GM18951 (cell line): ENCODE data around the gene PTPRH.
"Not testable (repeated sequence)": the region's sequence is repeated elsewhere in the genome, so short reads cannot be mapped to it uniquely, and the experiment has no call there.

ENCODE experiments used
- POLR2A ChIP-seq: IDR thresholded peaks from 4 replicates; pipeline ENCODE4 v1.6.1; 2011; ENCODE audit warnings: mild to moderate bottlenecking; ENCODE audit not compliant: insufficient read length, insufficient read depth; ENCODE audit errors: extremely low read depth
- in situ Hi-C: fragments of 300-500 bp; cut with MboI; formaldehyde crosslinking; loops from one replicate; pipeline ENCODE4 v1.12.0; 2022; ENCODE audit warnings: low sequenced_read_pairs, mixed read lengths, inconsistent platforms; ENCODE audit not compliant: unreplicated experiment

PTPRH gene

DNA sequence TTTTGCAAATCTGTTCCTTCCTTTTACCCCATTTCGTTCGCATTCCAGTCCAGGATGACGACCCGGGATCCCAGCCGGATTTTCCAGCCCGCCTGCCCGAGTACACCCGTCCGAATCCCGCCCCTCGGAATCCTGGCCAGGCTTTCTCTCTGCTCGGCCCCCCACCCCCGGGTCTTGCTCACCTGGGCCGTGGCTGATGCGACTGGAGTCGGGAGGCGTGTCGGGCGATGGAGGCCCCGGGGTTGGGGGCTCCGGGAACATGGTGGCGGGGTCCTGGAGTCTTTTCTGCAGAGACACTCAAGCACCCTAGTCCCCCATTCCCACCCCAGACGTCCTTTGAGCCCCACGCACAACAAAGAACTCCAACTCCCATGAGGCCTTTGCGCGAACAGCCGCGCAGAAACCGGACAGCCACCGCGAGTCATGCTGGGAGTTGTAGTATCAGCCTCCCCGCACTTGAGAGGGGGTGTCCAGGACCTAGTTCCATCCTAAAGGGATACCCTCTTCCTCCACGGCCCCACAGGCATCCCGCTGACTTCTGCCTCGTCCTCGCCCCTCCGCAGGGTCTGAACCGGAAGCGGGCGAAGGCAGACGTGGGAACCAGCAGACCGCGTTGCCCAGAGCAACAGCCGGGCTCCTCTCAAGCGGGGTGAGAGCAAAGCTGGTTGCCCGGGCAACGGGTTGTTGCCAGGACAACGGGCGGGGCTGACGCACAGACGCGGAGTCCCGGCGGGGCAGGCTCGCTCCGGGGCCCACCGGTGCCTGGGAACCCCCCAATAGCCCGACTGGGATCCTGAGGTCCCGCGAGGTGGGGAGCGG is 30.3 kb downstream of the PTPRH start:
- in situ Hi-C loops: no loop called here
- no peak for TF ChIP-seq POLR2A

DNA sequence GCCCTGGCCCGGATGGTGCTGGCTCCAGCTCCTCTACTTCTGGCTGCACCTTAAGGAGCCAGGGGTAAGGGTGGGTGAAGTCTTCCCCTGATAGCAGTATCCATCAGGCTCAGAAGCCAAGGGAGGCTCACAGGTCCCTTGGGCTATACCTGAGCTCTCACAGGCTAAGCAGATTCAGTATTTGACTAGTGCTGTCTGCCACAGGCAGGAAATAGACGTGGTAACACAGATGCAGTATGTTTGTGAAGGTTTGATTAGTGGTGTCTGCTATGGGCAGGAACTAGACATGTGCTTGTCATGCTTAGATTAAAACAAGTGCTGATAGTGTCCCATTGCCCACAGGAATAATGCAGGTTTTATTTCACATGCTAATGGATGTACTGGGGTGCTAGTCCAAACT is 33.2 kb downstream of the PTPRH start:
- in situ Hi-C loops: no loop called here
- TF ChIP-seq POLR2A: no peak

DNA sequence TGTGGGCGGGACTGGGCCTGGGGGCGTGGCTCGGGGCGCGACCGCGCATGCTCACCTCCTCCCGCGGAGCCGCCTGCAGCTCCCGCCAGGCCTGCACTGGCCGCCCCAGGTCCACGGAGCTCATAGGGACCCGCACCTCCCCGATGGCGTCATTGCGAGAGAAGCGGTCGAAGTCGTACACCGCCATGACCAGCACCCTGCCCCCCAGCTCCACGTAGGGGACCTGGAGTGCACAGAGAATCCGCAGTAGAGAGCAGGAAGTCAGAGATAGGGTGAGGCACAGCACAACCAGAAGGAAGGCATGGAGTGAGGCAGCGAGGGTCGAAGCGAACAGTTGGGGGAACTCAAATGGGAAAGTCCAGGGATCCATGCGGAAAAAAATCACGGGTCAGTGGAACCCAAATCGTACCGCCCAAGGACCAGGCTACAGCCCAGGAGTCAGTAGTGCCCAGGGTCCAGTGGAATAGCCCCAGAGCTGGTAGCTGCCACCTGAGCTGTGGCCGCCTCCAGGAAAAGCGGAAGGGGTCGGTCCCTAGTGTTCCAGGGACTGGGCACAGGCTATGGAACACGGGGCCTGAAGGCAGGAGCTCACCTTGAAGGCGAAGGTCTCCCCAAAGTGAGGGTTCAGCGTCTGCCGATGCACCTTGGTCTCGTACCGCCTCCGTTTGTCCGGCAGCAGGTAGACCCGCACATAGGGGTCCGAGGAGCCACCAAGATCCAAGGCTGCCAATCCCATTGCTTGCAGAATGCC is 34.0 kb downstream of the PTPRH start:
- in situ Hi-C loops: no loop called here
- no peak for TF ChIP-seq POLR2A

DNA sequence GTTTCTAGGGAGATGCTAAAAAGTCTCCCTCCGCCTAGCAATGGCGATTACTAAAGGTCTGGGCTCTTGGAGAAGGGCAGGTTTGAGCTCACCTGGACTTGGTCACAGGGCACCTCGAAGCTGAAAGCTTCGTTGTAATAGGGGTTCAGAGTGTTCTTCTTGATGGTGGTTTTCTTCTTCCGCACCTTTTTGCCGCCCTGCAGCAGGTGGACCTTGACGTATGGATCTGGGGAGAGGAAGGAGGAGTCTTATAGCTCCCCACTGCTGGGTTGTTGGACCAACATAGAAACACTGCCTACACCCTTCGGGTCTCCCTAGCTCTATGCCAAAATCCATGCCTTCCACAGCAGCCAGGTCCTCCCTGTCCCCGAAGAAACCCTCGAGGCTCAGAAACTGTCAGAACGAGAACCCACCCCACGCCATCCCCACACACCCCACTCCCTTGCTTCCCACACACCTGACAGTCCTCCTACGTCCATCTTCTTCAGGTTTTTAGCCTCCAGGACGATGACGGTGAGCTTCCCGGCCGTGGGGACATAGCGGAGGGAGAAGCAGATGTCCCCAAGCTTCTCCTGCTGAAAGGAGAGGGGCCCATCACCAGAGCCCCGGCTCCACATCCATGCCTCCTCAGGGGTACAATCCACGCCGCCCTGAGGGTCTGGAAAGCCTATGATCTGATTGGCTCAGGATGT is 34.7 kb downstream of the PTPRH start:
- TF ChIP-seq POLR2A: no peak
- in situ Hi-C loops: no loop called here

DNA sequence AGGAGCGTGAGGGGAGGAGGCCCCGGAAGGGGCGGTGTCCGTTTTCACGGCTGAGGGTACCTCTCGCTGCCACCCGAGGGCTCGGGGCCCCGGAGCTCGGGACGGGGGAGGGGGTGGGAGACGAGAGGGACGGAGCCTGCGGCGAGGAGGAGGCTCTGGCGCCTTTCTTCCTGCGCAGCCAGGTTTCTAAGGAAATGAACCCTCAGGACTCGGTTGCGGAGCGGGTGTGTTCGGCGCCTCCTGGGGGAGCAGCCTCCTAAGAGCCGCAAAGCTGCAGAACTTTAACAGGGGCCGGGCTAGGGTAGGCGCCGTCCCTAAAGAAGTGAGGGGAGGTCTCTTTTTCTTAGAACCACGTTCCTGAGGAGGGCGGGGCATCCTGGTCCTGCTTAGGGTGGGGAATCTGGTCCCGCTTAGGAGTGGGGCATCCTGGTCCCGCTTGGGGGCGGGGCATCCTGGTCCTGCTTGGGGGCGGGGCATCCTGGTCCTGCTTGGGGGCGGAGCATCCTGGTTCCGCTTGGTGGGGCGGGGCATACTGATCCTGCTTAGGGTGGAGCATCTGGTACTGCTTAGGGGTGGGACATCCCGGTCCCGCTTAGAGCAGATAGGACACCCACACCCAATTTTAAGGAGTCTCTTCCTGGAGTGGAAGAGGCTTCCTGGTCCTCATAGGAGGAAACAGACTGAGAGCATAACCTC is 35.4 kb downstream of the PTPRH start:
- in situ Hi-C loops: no loop called here

DNA sequence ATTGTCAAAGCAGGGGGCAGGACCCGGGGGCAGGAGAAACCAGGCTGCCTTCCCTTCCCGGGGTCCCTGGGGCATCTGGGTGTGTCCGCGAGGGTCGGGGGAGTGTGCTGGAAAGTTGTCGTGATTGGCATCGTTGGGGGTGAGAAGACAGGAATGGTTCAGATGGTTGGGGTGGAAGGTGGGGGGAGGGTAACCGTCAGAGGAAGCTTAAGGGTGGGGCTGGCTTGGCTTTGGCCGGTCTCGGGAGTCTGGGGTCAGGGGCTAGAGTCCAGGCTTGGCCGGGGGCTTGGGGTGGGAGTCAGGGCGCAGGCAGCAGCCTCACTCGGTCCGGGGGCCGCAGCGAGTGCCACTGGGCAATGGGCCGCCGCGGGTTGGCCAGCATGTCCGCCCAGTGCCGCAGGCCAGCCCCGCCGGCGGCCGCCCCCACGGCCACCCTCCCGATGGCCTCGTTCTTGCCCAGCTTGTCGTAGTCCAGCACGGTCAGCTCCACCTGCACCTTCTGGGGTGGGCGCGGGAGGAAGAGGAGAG is 36.1 kb downstream of the PTPRH start:
- in situ Hi-C loops: no loop called here
- TF ChIP-seq POLR2A: no peak

More for the DNA sequence above, 35.4 kb downstream of the PTPRH start:
- TF ChIP-seq POLR2A: no peak

DNA sequence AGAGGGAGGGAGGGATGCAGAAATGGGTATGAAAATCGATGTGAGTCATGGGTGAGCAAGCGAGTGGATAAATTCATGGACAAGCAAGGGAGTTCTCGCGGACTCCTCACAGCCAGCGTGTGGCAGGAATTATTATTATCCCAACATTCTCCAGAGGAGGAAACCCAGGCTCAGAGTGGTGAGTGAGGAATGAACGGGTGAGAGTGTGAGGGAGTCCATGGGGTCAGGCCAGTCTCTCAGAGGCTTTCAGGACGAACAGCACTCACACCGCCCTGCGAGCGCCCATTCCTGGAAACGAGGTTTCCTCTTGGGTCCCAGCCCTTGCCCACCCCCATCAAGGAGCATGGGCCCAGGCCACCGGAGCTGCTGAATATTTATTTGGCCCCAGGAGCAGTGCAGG is 36.6 kb downstream of the PTPRH start:
- in situ Hi-C loops: no loop called here
- no peak for TF ChIP-seq POLR2A

DNA sequence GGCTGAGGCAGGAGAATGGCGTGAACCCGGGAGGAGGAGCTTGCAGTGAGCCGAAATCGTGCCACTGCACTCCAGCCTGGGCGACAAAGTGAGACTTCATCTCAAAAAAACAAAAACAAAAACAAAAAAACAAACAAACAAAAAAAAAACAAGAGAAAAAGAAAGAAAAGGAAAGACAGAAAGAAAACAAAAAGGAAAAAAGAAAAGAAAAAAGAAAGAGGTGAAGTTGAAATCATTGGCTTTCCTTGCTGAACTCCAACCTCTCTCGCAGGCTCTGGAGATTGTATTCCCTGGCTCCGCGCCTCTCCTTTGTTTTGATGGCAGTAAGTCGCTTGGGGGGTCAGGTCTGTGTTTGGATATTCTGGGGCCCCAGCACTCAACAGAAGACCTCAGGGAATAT is 37.0 kb downstream of the PTPRH start:
- in situ Hi-C loops: not testable (repeated sequence)

DNA sequence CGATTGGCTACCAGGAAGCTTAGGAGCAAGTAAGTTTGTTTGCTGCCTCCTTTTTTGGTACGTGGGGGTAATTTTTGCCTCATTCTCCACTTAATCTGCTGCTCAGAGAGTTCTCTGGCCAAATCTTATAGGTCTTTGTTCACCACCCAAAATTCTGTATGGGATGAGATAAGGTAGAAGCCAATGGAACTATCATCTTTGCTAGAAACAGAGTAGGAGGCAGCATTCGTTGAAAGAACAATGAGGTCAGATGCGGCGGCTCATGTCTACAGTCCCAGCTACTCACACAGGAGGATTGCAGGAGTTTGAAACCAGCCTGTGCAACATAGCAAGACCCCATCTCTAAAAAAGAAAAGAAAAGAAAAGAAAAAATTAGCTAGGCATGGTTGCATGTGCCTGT is 37.9 kb downstream of the PTPRH start:
- no peak for TF ChIP-seq POLR2A
- in situ Hi-C loops: no loop called here

DNA sequence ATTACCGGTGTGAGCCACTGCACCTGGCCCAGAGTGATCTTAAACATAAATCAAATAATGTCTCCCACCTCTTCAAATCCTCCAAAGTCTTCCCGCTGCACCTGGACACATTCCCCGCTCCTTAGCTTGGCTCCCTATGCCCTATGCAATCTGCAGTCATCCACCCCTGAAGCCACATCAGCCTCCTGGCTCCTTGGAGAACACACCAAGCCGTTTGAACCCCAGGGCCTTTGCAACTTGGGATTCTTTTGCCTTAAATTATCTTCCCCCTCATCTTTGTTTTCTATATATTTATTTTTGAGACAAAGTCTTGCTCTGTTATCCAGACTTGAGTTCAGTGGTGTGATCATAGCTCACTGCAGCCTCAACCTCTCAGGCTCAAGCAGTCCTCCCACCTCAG is 40.2 kb downstream of the PTPRH start:
- in situ Hi-C loops: no loop called here
- TF ChIP-seq POLR2A: no peak

DNA sequence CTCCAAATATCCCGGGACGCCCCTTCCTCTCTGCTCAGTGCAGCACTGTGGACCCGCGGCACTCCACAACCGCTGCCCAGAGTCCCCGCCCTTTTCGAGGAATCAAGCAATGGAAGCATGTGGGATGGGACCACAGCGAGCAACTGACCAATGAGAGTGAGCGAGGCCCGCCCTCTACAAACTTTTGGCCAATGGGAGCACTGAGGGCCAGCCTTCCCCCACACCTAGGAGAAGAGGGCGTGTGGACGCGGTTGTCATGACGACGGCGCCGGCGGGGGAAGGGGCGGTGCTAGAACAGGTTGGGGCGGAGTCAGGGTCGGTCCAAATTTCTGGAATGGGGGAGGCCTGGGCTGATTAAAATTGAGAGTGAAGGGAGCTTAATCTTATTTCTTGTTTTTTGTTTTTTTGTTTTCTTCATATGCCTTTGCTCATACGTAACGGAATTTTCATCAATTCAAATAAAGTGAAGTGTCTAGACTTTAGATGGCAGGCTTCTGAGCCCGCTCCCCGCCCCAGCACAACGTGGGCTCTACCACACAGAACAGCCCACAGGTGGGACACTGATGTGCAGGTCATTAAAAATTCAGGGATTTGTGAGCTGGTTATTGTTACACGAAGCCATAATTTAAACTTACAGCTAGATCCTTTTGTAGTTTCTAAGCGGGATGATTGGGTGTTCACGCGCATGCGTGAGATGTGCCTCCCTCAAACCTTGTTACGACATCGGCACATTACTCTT is 42.6 kb downstream of the PTPRH start, which contains the start of gene DNAAF3:
Gene DNAAF3 (minus strand): TSS at position 84 of the 739 bp plus-strand sequence. CDS start 200 bp downstream, outside the sequence.
- in situ Hi-C loops: no loop called here
- no peak for TF ChIP-seq POLR2A

DNA sequence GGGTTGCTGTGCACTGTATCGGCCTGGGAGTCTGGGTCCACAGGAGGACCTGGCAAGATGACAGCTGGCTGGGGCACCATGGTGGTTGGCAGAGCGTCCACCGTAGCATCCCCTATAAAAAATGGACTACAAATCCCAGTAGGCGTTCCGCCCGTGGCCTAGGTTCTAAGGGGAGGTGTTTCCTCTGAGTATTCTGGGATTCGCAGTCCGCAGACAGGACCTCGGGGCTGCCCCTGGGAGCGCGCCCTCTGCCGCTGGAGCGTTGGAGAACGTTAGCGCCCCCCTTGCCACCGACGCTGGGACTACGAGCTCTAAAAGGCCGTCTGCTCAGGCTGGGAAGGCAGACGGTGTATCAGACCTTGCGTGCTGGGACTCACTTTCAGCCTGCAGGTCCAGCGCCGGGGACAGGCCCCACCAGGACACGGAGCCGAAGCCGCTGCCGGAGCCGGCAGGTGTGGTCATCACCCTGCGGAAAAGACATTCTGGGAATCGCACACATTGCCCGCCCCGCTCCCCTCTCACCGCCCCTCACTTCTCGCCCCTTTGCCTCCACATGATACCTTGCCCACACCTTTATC is 43.3 kb downstream of the PTPRH start:
- in situ Hi-C loops: no loop called here
- no peak for TF ChIP-seq POLR2A
